Neuron (in vitro differentiated cells): Measurements from ENCODE around the gene TCAP.

Experiments used
- H2AFZ ChIP-seq: one replicate; pipeline ENCODE4 v1.6.1; 2013; ENCODE audit warnings: low read depth, mild to moderate bottlenecking, inconsistent platforms, low read length, moderate library complexity
- H3K27me3 ChIP-seq: one replicate; pipeline ENCODE4 v1.6.1; 2013; ENCODE audit warnings: low read length; ENCODE audit not compliant: insufficient read depth
- H3K36me3 ChIP-seq: one replicate; pipeline ENCODE4 v1.6.1; 2013; ENCODE audit warnings: low read length; ENCODE audit not compliant: insufficient read depth
- H3K4me1 ChIP-seq: one replicate; pipeline ENCODE4 v1.6.1; 2013; ENCODE audit warnings: low read length; ENCODE audit not compliant: insufficient read depth
- H3K4me3 ChIP-seq: 2 replicates; pipeline ENCODE4 v1.5.1; 2013; ENCODE audit warnings: mild to moderate bottlenecking, low read length, moderate library complexity
- H3K9me3 ChIP-seq: one replicate; pipeline ENCODE4 v1.6.1; 2013; ENCODE audit warnings: low read length

Gene TCAP

GRCh38 chr17:39699818-39700147 is 34.6 kb downstream of the TCAP start, which contains the start of gene ERBB2:
Gene ERBB2 (plus strand): TSS chr17:39700064. CDS start chr17:39700239, 175 bp downstream.
- Histone ChIP-seq H2AFZ (peak within 1 kb of the TSS; percentile 17), H3K4me3 (peak within 1 kb of the TSS; percentile 77), H3K4me1 (peaks cover 45% of the 10 kb centered on the region)

DNA sequence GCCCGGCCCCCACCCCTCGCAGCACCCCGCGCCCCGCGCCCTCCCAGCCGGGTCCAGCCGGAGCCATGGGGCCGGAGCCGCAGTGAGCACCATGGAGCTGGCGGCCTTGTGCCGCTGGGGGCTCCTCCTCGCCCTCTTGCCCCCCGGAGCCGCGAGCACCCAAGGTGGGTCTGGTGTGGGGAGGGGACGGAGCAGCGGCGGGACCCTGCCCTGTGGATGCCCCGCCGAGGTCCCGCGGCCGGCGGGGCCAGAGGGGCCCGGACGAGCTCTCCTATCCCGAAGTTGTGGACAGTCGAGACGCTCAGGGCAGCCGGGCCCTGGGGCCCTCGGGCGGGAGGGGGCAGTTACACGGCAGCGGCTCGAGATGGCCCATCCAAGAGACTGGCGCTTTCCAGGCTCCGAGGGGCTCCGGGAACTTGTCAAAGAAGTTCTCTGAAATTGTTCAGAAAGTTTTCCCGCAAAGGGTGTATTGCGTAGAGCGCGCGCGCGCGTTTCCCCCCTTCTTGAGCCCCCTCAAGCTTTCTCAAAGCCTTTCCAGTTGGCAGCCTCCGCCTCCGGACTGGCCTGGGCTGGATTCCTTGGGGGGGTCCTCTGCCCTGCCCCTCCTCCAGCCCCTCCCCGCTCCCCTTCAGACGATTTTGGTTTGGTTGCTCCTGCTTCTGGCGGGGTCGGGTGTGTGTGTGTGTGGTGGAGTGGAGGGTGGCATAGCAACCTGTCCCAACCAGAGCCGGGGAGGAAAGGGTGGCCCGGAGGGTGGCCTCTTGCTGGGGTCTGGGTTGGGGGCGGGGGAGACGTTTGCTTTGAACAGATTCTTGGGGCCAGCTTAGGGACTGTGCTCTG is 35.2 kb downstream of the TCAP start:
- Histone ChIP-seq H3K36me3 (peaks cover 6% of the 10 kb centered on the region), H3K4me1 (peaks cover 39% of the 10 kb centered on the region), H3K27me3 (no peaks in the 10 kb centered on the region), H2AFZ (peak overlapping the region; percentile 17), H3K4me3 (peak overlapping the region; percentile 77), H3K9me3 (no peaks in the 10 kb centered on the region)

More at GRCh38 chr17:39699818-39700147, 34.6 kb downstream of the TCAP start, which contains the start of gene ERBB2:
- Histone ChIP-seq H3K27me3 (no peaks in the 10 kb centered on the region), H3K9me3 (no peaks in the 10 kb centered on the region), H3K36me3 (peaks cover 6% of the 10 kb centered on the region)

DNA sequence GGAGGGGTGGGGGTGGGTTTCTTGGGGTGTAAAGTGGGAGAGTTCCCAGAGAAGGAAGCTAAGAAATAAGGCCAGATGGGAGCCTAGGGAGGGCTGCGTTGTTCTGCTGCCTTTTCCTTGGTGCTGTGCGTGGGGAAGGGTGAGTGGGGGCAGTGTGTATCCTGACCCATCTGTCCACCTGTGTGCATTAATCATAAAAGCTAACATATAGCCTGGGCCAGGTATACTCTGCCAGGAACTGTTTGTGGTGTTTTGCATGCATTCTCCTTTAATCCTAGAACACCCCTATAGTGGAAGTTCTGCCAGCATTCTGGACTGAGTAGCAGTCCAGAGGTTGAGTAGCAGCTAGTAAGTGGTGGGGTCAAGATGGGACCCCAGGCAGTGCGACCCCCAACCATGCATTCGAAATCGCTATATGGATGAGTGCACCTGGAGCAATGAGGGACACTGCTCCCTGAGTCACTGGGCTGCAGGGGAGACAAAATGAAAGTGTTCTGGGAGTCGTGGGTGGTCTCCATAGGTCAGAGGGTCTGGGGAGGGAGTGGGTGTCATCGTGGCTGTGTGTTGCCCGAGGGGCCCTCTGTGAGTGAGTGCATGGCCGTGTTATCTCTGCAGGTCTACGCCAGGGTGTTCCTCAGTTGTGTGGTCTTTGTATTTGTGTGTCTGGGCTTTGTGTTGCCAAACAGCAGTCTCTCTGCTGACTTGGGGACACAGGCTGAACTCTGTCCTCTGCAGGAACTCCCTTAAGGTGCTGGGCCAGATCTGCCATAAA is 36.0 kb downstream of the TCAP start:
- no peak overlapping the region for H2AFZ ChIP-seq
- no peaks in the 10 kb centered on the region for H3K9me3 ChIP-seq
- no peaks in the 10 kb centered on the region for H3K27me3 ChIP-seq
- H3K36me3 ChIP-seq = peaks cover 6% of the 10 kb centered on the region
- H3K4me3 ChIP-seq = peak overlapping the region; percentile 77
- H3K4me1 ChIP-seq = peaks cover 32% of the 10 kb centered on the region

DNA sequence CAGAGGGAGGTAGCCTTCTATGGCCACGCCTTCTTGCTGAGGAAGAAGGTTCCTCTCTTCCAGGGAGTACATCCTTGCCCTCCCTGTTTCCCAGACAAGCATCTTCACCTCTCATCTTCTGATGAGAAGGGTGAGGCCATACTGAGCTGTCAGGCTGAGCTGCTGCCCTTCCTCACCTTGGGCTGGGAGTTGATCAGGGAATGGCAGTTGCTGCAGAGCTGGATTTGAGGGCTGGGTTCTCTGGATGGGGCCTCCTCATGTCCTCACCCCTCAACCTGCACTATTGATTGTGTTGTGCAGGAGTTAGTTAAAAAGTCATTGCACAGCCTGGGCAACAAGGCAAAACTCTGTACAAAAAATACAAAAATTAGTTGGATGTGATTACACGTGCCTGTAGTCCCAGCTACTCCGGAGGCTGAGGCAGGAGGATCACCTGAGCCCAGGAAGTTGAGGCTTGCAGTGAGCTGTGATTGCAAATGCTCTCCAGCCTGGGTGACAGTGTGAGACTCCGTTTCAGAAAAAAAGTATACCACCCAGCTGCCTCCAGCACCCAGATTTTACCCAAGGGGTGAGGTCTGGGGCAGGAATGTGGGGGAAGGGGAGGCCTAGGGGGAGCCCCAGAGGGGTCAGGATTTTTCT is 36.8 kb downstream of the TCAP start:
- H2AFZ ChIP-seq = no peak overlapping the region
- peak overlapping the region; percentile 77 for H3K4me3 ChIP-seq
- peaks cover 28% of the 10 kb centered on the region for H3K4me1 ChIP-seq
- H3K9me3 ChIP-seq = no peaks in the 10 kb centered on the region
- H3K27me3 ChIP-seq = no peaks in the 10 kb centered on the region
- H3K36me3 ChIP-seq = peaks cover 11% of the 10 kb centered on the region

GRCh38 chr17:39702901-39703893 is 38.0 kb downstream of the TCAP start:
- Histone ChIP-seq H3K36me3 (peaks cover 22% of the 10 kb centered on the region), H3K9me3 (no peaks in the 10 kb centered on the region), H3K4me1 (peaks cover 28% of the 10 kb centered on the region), H3K4me3 (no peak overlapping the region), H2AFZ (no peak overlapping the region), H3K27me3 (no peaks in the 10 kb centered on the region)

DNA sequence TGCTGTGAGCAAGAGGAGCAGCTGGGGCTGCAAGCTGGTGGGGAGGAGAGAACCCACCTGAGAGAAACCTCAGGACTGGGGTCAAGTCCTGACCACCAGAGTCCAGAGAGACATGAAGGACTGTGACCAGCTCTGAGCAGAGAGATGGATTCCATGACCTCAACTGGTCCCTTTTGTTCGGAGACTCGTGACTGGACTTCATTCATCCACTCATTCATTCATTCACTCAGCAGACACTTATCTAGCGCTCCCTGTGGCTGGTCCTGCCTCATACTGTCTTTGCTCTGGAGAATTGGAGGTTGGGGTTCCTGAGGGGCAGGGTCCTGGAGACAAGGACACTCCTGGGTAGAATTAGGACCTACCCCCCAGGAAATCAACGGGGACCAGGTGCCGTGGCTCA is 38.8 kb downstream of the TCAP start:
- peaks cover 28% of the 10 kb centered on the region for H3K4me1 ChIP-seq
- H2AFZ ChIP-seq = no peak overlapping the region
- no peaks in the 10 kb centered on the region for H3K9me3 ChIP-seq
- H3K27me3 ChIP-seq = no peaks in the 10 kb centered on the region
- H3K36me3 ChIP-seq = peaks cover 28% of the 10 kb centered on the region
- H3K4me3 ChIP-seq = no peak overlapping the region

- peaks cover 39% of the 10 kb centered on the region for H3K36me3 ChIP-seq
Measured at GRCh38 chr17:39704821-39705551, 39.8 kb downstream of the TCAP start.

DNA sequence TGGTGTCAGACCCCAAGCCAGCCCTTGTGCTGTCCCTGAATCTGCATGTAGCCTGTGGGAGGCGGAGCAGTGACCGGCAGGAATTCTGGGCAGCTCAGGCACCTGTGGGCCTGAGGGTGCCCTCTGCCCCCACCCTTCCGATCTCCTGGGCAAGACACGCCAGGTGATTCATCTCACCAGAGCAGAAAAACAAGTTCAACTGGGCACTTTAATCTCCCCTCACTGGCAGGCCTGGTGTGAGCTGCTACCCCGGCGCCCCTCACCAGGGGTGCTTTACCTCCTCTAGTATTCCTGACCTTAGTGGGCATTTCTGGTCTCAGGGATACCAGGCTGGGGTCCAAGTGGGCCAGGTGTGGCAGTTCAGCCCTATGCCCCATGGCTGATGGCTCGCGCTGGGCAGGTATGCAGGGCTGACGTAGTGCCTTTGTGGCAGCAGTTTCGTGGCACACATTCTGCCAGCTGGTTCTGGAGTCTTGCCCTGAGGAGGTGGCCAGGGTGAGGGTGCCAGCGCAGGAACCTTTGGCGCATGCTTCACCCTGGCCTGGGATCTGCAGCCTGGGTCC is 40.7 kb downstream of the TCAP start:
- Histone ChIP-seq H3K27me3 (no peaks in the 10 kb centered on the region), H3K4me1 (peaks cover 18% of the 10 kb centered on the region), H3K36me3 (peaks cover 47% of the 10 kb centered on the region), H2AFZ (no peak overlapping the region), H3K4me3 (no peak overlapping the region), H3K9me3 (no peaks in the 10 kb centered on the region)

More at GRCh38 chr17:39704821-39705551, 39.8 kb downstream of the TCAP start:
- Histone ChIP-seq H3K4me3 (no peak overlapping the region), H3K4me1 (peaks cover 21% of the 10 kb centered on the region), H3K27me3 (no peaks in the 10 kb centered on the region), H2AFZ (no peak overlapping the region), H3K9me3 (no peaks in the 10 kb centered on the region)

DNA sequence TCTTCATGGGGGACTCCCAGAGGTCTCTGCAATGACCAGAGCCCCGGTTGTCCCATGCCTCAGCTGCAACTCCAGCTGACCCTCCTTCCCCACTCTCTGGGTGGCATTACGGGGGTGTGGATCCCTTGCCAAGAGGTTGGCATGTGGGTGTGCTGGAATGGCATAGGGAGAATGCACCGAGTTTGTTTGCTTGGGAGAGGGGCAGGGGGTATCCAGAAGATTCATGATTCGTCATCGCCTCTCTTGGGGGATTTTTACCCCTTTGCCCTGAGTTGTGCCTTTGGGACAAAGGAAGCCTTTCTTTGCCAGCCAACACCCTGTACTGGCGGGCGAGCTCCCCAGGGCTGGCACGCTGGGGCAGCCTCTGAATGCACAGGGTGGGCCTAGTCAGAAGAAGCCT is 41.2 kb downstream of the TCAP start:
- H2AFZ ChIP-seq = no peak overlapping the region
- H3K4me1 ChIP-seq = peaks cover 13% of the 10 kb centered on the region
- no peak overlapping the region for H3K4me3 ChIP-seq
- H3K36me3 ChIP-seq = peaks cover 48% of the 10 kb centered on the region
- H3K27me3 ChIP-seq = no peaks in the 10 kb centered on the region
- no peaks in the 10 kb centered on the region for H3K9me3 ChIP-seq

DNA sequence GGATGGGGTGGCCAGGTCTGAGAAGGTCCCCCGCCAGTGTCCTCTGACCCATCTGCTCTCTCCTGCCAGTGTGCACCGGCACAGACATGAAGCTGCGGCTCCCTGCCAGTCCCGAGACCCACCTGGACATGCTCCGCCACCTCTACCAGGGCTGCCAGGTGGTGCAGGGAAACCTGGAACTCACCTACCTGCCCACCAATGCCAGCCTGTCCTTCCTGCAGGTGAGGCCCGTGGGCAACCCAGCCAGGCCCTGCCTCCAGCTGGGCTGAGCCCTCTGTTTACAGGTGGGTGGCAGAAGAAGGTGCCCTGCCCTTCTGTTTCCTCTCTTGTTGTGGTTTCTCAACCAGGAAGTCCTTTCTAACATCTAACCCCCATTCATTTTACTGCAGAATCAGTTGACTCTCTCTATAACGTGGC is 41.8 kb downstream of the TCAP start:
- no peak overlapping the region for H3K4me3 ChIP-seq
- H3K36me3 ChIP-seq = peaks cover 54% of the 10 kb centered on the region
- H2AFZ ChIP-seq = no peak overlapping the region
- no peaks in the 10 kb centered on the region for H3K27me3 ChIP-seq
- H3K9me3 ChIP-seq = no peaks in the 10 kb centered on the region
- peaks cover 8% of the 10 kb centered on the region for H3K4me1 ChIP-seq

- Histone ChIP-seq H3K4me3 (no peak overlapping the region), H3K27me3 (no peaks in the 10 kb centered on the region), H3K36me3 (peaks cover 62% of the 10 kb centered on the region), H2AFZ (no peak overlapping the region), H3K4me1 (no peaks in the 10 kb centered on the region), H3K9me3 (no peaks in the 10 kb centered on the region)
Measured at GRCh38 chr17:39709319-39709997, 44.3 kb downstream of the TCAP start.
